ENCODE data around the gene USP34. TPM values are rescaled to one million over a fixed set of nuclear protein-coding genes. Genes with fewer than 3 reads are reported as not detected.
"Not testable (repeated sequence)": the region's sequence is repeated elsewhere in the genome, so short reads cannot be mapped to it uniquely, and the experiment has no call there.

The USP34 gene, protein sequence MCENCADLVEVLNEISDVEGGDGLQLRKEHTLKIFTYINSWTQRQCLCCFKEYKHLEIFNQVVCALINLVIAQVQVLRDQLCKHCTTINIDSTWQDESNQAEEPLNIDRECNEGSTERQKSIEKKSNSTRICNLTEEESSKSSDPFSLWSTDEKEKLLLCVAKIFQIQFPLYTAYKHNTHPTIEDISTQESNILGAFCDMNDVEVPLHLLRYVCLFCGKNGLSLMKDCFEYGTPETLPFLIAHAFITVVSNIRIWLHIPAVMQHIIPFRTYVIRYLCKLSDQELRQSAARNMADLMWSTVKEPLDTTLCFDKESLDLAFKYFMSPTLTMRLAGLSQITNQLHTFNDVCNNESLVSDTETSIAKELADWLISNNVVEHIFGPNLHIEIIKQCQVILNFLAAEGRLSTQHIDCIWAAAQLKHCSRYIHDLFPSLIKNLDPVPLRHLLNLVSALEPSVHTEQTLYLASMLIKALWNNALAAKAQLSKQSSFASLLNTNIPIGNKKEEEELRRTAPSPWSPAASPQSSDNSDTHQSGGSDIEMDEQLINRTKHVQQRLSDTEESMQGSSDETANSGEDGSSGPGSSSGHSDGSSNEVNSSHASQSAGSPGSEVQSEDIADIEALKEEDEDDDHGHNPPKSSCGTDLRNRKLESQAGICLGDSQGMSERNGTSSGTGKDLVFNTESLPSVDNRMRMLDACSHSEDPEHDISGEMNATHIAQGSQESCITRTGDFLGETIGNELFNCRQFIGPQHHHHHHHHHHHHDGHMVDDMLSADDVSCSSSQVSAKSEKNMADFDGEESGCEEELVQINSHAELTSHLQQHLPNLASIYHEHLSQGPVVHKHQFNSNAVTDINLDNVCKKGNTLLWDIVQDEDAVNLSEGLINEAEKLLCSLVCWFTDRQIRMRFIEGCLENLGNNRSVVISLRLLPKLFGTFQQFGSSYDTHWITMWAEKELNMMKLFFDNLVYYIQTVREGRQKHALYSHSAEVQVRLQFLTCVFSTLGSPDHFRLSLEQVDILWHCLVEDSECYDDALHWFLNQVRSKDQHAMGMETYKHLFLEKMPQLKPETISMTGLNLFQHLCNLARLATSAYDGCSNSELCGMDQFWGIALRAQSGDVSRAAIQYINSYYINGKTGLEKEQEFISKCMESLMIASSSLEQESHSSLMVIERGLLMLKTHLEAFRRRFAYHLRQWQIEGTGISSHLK (N-terminal part only)
- 76.3 and 107 TPM in 2 replicates for total RNA-seq
- polyA plus RNA-seq (2012) = 26.2 TPM

DNA sequence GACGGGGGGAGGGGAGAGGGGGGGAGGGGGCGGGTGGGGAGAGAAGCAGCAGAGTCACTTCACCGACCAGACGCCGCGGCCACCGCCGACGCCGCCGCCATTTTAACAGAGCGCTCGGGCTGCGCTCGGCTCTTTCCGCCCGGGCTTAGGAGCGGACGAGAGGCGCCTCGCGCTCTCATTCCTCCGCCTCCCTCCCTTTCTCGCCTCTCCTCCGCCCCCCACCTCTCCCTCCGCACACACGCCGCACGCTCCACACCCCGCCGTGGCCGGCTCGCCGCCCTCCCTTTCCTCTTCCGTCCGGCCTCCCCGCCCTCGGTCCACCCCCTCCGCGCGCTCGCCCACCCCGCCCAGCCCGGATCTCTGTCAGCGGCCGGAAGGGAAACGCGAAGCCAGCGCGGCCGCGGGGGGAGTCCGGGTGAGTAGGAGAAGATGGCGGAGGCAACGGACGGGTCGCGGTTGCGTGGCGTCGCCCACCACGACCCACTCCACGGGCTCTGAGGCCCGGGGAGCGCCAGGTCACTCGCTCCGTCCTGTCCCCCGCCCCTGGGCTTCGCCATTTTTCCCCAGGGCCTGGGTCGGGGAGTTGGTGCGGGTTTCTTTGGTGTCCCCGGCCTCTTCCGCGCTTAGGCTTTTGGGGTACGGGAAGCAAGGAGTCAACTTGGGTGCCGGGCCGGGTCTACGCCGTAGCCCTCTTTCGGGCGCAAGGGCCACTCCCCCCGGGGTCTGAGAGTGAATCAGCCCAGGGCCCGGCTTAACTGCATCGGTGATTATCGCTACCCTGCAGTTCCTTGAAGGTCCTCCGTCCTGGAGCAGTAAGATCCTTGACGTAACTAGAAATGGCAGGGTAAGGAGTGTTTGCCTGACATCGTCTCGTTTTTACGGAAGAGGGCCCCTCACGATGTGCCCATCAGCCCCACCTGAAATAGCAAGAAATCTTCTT is at the start of gene USP34:
TSS of gene USP34 (minus strand) at position 123 of the 940 bp plus-strand sequence. CDS start 395 bp downstream, outside the sequence.
- peak; percentile 95 for DNase-seq (ENCODE audit: low read depth)

DNA sequence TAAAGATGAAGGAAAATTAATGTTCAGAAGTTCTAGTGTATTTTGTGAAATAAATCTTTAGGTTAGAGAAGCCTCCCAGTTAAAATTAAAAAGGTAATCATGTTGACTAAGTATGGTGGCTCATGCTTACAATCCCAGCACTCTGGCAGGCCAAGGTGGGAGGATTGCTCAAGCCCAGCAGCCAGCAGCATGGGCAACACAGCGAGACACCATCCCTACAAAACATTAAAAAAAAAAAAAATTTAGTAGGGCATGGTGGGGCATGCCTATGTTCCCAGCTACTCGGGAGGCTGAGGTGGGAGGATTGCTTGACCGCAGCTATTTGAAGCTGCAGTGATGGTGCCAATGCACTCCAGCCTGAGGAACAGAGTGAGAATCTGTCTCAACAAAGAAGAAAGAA is 49.4 kb upstream of the USP34 start:
- no peak for DNase-seq (ENCODE audit: low read depth)

DNA sequence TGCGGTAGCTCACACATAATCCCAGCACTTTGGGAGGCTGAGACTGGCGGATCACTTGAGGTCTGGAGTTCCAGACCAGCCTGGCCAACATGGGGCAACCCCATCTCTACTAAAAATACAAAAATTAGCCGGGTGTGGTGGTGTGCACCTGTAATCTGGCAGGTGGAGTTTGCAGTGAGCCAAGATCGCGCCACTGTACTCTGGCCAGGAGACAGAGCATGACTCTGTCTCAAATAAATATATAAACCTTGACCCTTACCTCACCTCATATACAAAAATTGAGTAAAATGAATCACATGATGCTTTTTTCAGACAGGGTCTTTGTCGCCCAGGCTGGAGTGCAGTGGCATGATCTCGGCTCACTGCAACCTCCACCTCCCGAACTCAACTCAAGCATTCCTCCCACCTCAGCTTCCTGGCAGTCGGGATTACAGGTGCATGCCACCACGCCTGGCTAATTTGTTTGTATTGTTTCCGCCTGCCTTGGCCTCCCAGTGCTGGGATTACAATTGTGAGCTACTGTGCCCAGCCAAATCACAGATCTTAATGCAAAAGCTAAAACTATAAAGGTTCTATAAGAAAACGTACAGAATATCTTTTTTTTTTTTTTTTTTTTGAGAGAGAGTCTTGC is 42.0 kb upstream of the USP34 start:
- DNase-seq (ENCODE audit: low read depth) = no peak

DNA sequence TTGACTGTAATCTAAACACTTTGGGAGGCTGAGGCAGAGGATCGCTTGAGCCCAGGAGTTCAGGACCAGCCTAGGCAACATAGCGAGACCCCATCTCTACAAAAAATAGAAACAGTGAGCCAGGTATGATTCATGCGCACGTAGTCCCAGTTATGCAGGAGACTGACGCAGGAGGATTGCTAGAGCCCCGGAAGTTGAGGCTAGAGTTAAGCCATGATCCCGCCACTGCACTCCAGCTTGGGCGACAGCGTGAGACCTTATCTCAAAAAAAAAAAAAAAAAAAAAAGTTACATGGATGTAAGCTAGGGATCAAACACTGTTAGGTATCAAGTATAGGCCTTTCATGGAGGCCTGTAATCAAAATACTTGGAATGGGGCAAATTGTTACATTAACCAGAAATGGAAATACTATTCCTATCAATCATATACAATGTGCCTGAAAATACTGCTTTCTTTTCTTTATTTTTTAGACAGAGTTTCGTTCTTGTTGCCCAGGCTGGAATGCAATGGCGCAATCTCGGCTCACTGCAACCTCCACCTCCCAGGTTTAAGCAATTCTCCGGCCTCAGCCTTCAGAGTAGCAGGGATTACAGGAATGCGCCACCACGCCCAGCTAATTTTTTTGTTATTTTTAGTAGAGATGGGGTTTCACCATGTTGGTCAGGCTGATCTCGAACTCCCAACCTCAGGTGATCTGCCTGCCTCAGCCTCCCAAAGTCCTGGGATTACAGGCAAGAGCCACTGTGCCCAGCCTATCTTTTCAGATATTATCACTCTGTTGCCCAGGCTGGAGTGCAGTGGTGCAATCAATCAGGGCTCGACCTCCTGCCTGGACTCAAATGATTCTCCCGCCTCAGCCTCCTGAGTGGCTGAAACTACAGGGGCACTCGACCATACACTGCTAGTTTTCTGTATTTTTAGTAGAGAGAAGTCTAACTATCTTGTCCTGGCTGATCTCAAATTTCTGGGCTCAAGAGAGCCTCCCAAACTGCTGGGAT is 40.1 kb upstream of the USP34 start:
- DNase-seq (ENCODE audit: low read depth) = no peak

DNA sequence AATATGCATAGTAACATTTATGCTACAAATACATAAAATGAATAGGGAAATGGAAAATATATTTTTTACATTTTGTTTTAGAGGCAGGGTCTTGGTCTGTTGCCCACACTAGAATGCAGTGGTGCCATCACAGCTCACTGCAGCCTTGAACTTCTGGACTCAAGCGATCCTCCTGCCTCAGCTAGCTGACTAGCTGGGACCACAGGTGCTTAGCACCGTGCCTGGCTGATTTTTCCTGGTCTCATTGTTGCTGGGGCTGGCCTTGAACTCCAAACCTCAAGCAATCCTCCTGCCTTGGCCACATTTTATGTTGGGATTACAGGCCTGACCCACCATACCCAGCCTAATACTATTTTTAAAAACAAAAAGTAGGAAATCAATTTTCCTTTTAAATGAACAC is 34.1 kb upstream of the USP34 start:
- no peak for DNase-seq (ENCODE audit: low read depth)

DNA sequence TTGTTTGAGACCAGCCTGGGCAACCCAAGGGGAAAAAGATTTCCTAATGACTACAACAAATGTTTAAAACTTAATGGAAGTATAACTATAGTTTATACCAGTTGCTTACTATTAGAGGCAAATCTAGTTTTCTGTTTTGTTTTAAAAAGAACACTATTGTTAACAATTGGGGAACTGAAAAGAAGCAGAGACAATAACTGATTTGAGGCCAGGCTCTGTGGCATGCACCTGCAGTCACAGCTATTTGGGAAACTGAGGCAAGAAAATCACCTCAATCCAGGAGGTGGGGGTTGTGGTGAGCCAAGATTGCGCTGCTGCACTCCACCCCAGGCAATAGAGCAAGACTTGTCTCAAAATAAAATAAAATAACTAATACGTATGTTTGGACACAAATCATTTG is 28.2 kb upstream of the USP34 start:
- no peak for DNase-seq (ENCODE audit: low read depth)

DNA sequence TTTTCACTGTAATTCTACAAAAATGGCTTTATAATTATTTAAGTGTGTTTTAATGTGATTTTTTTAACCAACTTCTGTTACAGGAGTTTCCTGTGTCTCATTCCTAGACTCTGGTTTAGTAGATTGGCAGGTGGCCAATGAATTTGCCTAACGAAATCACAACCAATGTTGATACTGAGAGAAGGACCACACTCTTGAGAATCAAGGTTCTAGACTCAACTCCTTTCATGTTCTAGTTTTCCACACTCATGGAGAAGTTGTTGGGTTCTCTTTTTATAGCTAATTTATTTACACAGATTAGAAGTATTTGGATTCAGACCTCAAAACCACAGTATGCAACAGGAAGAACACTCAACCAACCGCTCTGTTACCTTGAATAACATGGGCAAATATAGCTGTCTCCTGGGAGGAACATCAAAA is 22.6 kb upstream of the USP34 start:
- peak; percentile 71 for DNase-seq (ENCODE audit: low read depth)

DNA sequence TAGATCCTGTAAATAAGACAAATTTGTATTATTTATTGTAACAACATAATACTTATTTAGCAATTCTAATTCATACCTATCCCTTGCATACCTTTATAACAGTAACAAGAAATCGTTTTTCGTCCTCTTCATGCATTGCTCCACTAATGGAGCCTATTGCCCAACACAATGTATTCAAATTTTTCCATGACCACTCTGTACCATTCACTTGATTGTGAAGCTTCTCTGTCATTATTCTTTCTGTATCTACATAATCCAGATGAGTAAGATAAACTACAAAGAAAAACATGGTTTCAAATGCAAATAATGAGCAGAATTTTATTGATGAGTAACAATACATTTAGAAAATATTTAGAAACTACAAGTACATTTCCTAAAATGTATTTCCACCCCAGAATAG is 21.6 kb upstream of the USP34 start:
- no peak for DNase-seq (ENCODE audit: low read depth)

DNA sequence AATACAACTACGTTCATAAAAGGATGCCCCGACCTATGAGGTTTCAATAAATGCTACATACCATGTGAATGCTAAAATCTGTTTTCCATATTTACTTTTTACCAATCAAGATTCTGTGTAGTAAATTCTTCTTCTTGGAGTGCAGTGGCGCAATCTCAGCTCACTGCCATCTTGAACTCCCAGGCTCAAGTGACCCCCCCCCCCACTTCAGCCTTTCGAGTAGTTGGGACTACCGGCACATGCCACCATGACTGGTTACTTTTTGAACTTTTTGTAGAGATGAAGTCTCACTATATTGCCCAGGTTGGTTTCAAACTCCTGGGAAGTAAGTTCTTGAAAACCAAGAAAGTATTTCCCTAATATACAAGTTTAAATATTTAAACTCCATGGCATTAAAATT is 14.4 kb upstream of the USP34 start:
- DNase-seq (ENCODE audit: low read depth) = no peak

DNA sequence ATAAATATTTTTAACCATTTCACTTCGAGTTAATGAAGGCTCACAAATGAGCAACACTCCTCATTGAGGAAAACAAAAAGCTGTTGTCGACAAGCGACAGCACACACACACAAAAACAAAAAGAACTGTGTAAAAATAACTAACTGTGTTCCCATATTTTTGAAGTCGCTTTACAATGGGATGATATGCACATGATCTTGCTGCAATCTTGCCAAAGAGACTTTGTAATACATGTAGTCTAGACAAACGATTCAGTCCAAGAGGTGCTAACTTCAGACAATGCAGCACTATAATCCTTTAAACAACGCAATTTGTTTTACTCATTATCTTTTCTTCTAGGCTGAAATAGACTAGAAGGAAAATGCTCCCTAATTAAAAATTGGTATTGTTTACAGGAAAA is 7.2 kb upstream of the USP34 start:
- DNase-seq (ENCODE audit: low read depth) = no peak

DNA sequence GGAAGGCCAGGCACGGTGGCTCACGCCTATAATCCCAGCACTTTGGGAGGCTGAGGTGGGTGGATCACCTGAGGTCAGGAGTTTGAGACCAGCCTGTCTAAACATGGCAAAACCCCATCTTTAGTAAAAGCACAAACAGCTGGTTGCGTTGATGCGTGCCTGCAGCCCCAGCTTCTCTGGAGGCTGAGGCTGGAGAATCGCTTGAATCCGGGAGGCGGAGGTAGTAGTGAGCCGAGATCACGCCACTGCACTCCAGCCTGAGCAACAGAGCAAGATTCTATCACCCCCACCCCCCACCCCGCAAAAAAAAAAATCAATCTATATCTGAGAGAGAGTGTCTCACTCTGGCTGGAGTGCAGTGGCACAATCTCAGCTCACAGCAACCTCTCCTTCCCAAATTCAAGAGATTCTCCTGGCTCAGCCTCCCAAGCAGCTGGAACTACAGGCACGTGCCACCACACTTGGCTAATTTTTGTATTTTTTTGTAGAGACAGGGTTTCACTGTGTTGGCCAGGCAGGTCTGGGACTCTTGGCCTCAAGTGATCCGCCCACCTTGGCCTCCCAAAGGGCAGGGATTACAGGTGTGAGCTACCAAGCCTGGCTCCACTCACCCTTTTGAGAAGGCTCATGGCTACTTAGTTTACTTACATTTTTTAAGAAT is 6.2 kb upstream of the USP34 start:
- DNase-seq (ENCODE audit: low read depth) = not testable (repeated sequence)

DNA sequence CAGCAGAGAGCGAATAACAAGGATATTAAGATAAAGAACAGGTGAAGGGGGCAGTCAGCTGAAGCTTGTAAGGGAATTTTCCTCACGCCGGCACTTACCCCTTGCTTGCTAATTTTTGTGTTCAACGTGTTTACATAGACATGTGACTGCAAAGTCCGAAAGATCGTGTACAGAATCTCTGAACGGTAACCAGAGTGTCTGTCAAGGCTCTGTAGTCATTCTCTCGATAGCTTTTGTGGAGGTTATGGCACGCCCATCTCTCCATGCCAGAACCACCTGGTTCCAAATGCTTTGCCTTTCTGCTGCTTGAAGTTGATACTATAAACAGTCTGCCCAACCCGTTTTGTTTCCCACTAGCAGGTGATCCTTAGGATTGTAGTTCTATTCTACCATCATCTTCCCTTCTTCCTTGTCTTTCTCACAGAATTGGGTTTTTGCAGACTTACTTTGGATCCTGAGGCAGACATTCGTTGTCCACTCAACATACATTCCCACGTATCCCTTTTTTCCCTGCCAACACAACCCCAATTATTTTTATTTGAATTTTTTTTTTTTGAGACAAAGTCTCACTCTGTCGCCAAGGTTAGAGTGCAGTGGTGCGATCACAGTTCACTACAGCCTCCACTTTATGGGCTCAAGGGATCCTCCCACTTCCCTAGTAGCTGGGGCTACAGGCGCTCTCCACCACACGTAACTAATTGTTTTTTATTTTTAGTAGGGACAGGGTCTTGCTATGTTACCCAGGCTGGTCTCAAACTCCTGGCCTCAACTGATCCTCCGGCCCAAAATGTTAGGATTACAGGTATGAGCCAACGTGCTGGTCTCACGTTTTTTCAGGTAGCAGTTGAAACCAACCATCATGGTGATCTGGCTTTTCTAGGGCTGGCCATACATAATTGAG is 1.3 kb upstream of the USP34 start:
- peak; percentile 41 for DNase-seq (ENCODE audit: low read depth)

DNA sequence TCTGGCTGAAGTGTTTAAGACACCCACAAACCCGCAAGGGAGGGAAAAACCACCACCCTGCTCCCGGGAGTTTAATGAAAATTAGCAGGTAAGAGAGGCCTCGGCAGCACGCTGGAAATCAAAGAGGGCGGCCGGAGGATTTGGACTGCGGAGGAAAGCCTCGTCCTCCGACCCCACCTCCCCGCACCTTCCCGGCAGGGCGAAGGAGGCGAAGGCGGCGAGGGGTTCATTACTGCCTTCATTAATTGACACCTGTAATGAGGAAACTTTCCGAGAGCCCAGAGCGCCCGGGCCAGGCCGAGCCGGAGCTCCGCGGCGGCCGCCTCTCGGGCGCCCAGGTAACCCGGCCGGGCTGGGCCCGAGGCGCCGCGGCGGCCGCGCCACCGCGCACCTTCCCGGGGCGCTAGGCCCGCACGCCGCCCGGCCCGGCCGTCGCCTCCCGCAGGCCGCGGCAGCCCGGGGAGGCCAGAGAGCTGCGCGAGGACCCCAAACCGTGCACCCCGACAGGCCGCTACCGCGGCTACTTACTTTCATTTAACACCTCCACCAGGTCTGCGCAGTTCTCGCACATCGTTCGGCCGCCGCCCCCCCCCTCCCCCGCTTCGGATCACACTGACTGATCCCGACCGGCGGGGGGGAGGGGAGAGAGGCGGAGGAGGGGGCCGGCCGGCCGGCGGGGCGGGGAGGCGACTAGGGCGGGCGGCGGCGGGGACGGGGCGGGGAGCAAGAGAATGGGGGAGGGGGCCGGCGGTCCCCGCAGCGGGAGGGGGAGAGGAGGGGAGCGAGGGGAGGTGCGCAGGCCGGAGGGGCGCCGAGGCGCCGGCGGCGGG is 550 bp downstream of the USP34 start:
- DNase-seq (ENCODE audit: low read depth) = peak; percentile 77

DNA sequence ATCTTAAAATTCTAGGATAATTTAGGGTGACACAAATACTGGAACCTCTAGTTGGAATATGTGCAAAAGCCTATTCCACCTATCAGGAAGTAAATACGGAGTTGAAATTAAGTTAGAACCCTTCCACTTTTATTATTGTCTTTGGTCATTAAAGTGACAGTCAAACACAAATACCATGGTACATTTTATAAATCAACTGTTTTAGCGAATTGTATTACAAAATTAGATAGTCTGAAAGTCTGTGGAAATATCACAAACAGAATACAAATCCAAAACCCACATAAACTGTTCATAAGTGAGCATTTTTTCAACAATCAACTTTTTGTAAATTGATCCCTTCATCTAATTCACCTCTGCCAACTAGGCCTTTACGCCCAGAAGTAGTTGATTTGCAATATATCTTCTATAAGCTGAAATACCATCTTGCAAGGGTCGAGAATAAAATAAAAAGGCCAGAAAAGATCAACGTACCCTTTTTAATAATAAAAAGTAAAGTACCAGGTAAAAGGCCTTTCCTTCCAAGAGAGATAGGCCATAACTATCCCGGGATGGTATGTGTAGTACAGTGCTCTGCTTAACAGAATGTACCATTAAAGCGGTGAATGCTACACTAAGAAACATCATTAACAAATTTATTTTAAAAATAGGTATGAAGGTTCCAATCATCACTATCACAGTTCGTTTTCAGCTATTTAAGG is 1.3 kb downstream of the USP34 start:
- no peak for DNase-seq (ENCODE audit: low read depth)

DNA sequence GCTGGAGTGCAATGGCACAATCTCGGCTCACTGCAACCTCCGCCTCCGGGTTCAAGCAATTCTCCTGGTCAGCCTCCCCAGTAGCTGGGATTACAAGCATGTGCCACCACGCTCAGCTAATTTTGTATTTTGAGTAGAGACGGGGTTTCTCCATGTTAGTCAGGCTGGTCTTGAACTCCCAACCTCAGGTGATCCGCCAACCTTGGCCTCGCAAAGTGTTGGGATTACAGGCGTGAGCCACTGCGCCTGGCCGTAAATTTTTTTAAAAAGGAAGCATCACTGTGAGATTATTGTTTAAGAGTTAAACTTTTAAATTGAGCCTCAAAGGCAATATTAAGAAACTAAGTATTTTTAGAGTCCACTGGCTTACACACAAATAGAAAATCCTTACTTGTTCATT is 2.7 kb downstream of the USP34 start:
- DNase-seq (ENCODE audit: low read depth) = not testable (repeated sequence)

DNA sequence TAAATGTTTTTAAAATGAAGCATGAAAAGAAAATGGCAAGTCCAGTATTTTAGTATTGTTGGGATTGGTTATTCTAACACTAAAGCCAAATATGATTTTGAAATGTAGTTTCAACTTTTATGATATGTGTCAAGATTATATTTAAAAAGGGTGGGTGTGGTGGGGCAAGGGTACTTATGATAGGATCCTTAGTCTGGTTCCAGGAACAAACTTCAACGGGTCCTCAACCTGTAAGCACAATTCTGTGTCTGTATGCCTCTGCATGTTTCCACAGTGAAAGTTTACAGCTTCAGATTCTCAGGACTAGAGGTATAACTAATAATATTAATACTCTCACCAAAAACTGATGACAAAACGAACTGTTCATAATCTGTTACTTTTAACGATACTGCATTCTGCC is 5.8 kb downstream of the USP34 start:
- DNase-seq (ENCODE audit: low read depth) = no peak
